Mesenchymal stem cell (in vitro differentiated cells and primary cell): Measurements from ENCODE around the gene MIER2.

ENCODE experiments used
- DNase-seq: peaks from one replicate; pipeline ENCODE4 v3.0.0-alpha.2; 2013
- H2AFZ ChIP-seq: one replicate; pipeline ENCODE4 v1.6.1; 2013; ENCODE audit warnings: low read depth, mild to moderate bottlenecking, control low read depth, inconsistent platforms, low read length, moderate library complexity
- H2AK5ac ChIP-seq: 2 replicates; pipeline ENCODE4 v1.6.1; 2013; ENCODE audit warnings: low read length, moderate library complexity, mild to moderate bottlenecking, inconsistent platforms; ENCODE audit not compliant: severe bottlenecking
- H2BK120ac ChIP-seq: one replicate; pipeline ENCODE4 v1.6.1; 2013; ENCODE audit warnings: low read depth, mild to moderate bottlenecking, inconsistent platforms, low read length, moderate library complexity
- H2BK12ac ChIP-seq, 2 experiments: one replicate each; pipeline ENCODE4 v1.6.1; 2013; ENCODE audit warnings: inconsistent platforms in 2 of 2, low read length in 2 of 2, mild to moderate bottlenecking in 2 of 2, moderate library complexity in 2 of 2, control low read depth in 1 of 2
- H2BK15ac ChIP-seq: one replicate; pipeline ENCODE4 v1.6.1; 2013; ENCODE audit warnings: mild to moderate bottlenecking, low read depth, inconsistent platforms; ENCODE audit not compliant: poor library complexity, severe bottlenecking
- H2BK5ac ChIP-seq: 2 replicates; pipeline ENCODE4 v1.6.1; 2013; ENCODE audit warnings: low read depth, mild to moderate bottlenecking, low read length, control low read depth, inconsistent platforms; ENCODE audit not compliant: poor library complexity, severe bottlenecking
- H3K14ac ChIP-seq, 2 experiments: one replicate each; pipeline ENCODE4 v1.6.1; 2013; ENCODE audit warnings: inconsistent platforms in 2 of 2, low read length in 2 of 2, control low read depth in 1 of 2, mild to moderate bottlenecking in 1 of 2, moderate library complexity in 1 of 2
- H3K18ac ChIP-seq, 2 experiments: one replicate each; pipeline ENCODE4 v1.6.1; 2013; ENCODE audit warnings: inconsistent platforms in 2 of 2, low read length in 2 of 2, control low read depth in 1 of 2, low read depth in 1 of 2, mild to moderate bottlenecking in 1 of 2
- H3K23ac ChIP-seq, 2 experiments: one replicate each; pipeline ENCODE4 v1.6.1; 2013; ENCODE audit warnings: inconsistent platforms in 2 of 2, low read length in 2 of 2, mild to moderate bottlenecking in 2 of 2, moderate library complexity in 2 of 2, control low read depth in 1 of 2
- H3K27ac ChIP-seq: 2 replicates; pipeline ENCODE4 v1.5.1; 2013; ENCODE audit warnings: mild to moderate bottlenecking, moderate library complexity, low read length, control low read depth, inconsistent platforms; ENCODE audit not compliant: poor library complexity, severe bottlenecking
- H3K27me3 ChIP-seq, 2 experiments: 2 replicates each; pipeline versions ENCODE4 v1.6.1 to v1.7.0; 2013; ENCODE audit warnings: low read length in 2 of 2, mild to moderate bottlenecking in 2 of 2, moderate library complexity in 2 of 2, control low read depth in 1 of 2, inconsistent platforms in 1 of 2; ENCODE audit not compliant: control insufficient read depth in 1 of 2, insufficient read depth in 1 of 2
- H3K36me3 ChIP-seq, 2 experiments: 2 replicates each; pipeline versions ENCODE4 v1.6.1 to v1.7.0; 2013; ENCODE audit warnings: low read length in 2 of 2, control low read depth in 1 of 2, inconsistent platforms in 1 of 2, low read depth in 1 of 2, mild to moderate bottlenecking in 1 of 2; ENCODE audit not compliant: insufficient read depth in 2 of 2, control insufficient read depth in 1 of 2
- H3K4ac ChIP-seq, 2 experiments: one replicate each; pipeline ENCODE4 v1.6.1; 2013; ENCODE audit warnings: inconsistent platforms in 2 of 2, low read length in 2 of 2, mild to moderate bottlenecking in 2 of 2, moderate library complexity in 2 of 2, control low read depth in 1 of 2, low read depth in 1 of 2
- H3K4me1 ChIP-seq: 2 replicates; pipeline ENCODE4 v1.6.1; 2013; ENCODE audit warnings: low read depth, low read length, control low read depth; ENCODE audit not compliant: control insufficient read depth, insufficient read depth
- H3K4me2 ChIP-seq: 2 replicates; pipeline ENCODE4 v1.6.1; 2013; ENCODE audit warnings: low read length, mild to moderate bottlenecking, inconsistent platforms; ENCODE audit not compliant: poor library complexity, severe bottlenecking
- H3K4me3 ChIP-seq, 2 experiments: 2 replicates each; pipeline versions ENCODE4 v1.5.1 to v1.7.0; 2013; ENCODE audit warnings: low read length in 2 of 2, mild to moderate bottlenecking in 2 of 2, control low read depth in 1 of 2, low read depth in 1 of 2; ENCODE audit not compliant: insufficient read depth in 1 of 2
- H3K79me1 ChIP-seq: replicated peaks from 2 replicates; pipeline ENCODE4 v1.6.1; 2013; ENCODE audit warnings: mild to moderate bottlenecking, control low read depth, low read length, inconsistent platforms; ENCODE audit not compliant: poor library complexity, severe bottlenecking
- H3K9ac ChIP-seq: 2 replicates; pipeline ENCODE4 v1.7.0; 2013; ENCODE audit warnings: mild to moderate bottlenecking, low read length, moderate library complexity
- H3K9me3 ChIP-seq: 2 replicates; pipeline ENCODE4 v1.7.0; 2013; ENCODE audit warnings: mild to moderate bottlenecking, low read length; ENCODE audit not compliant: control insufficient read depth
- H4K8ac ChIP-seq: one replicate; pipeline ENCODE4 v1.6.1; 2013; ENCODE audit warnings: inconsistent platforms, mild to moderate bottlenecking, low read length, moderate library complexity
- H4K91ac ChIP-seq: one replicate; pipeline ENCODE4 v1.6.1; 2013; ENCODE audit warnings: mild to moderate bottlenecking, low read length, inconsistent platforms
- WGBS: methylation state at CpG from one replicate; pipeline ENCODE4 v1.1.7; 2013; ENCODE audit warnings: mixed read lengths; 5-methylcytosine and 5-hydroxymethylcytosine counted together

The MIER2 gene

GRCh38 chr19:374886-375235 lies 30.3 kb upstream of the MIER2 start:
- Histone ChIP-seq H3K36me3 (peaks cover 0 to 3% of the 10 kb centered on the region in 2 experiments), H3K18ac (no peak overlapping the region), H3K79me1 (no peaks in the 10 kb centered on the region), H3K4me1 (no peaks in the 10 kb centered on the region), H4K8ac (no peak overlapping the region), H4K91ac (no peak overlapping the region), H2BK12ac (no peak overlapping the region), H2BK120ac (no peak overlapping the region), H3K4ac (no peak overlapping the region), H3K14ac (no peak overlapping the region), H2AK5ac (no peak overlapping the region), H3K23ac (no peak overlapping the region), H2BK15ac (no peak overlapping the region), H3K9ac (no peak overlapping the region), H3K27me3 (peaks cover 65 to 67% of the 10 kb centered on the region in 2 experiments), H3K4me2 (no peak overlapping the region), H2AFZ (no peak overlapping the region), H3K9me3 (no peaks in the 10 kb centered on the region), H3K4me3 (no peak overlapping the region), H2BK5ac (no peak overlapping the region), H3K27ac (no peak overlapping the region)
- no peak for DNase-seq
- WGBS, result 68% methylated on average over 17 of the region's 17 CpGs

GRCh38 chr19:374183-374885 lies 29.7 kb upstream of the MIER2 start:
- Histone ChIP-seq H3K36me3 (peaks cover 0 to 3% of the 10 kb centered on the region in 2 experiments), H3K9ac (no peak overlapping the region), H3K14ac (no peak overlapping the region), H2BK15ac (no peak overlapping the region), H2AFZ (no peak overlapping the region), H3K4me1 (no peaks in the 10 kb centered on the region), H2BK120ac (no peak overlapping the region), H3K79me1 (no peaks in the 10 kb centered on the region), H3K27ac (no peak overlapping the region), H4K91ac (no peak overlapping the region), H2AK5ac (no peak overlapping the region), H3K18ac (no peak overlapping the region), H3K4ac (no peak overlapping the region), H3K9me3 (no peaks in the 10 kb centered on the region), H3K4me2 (no peak overlapping the region), H3K23ac (no peak overlapping the region), H3K4me3 (no peak overlapping the region), H4K8ac (no peak overlapping the region), H3K27me3 (peaks cover 68% of the 10 kb centered on the region in 2 experiments), H2BK12ac (no peak overlapping the region), H2BK5ac (no peak overlapping the region)
- WGBS, result 83% methylated on average over 22 of the region's 23 CpGs
- no peak for DNase-seq

- Histone ChIP-seq H3K4me1 (no peaks in the 10 kb centered on the region), H3K23ac (no peak overlapping the region), H3K9me3 (no peaks in the 10 kb centered on the region), H3K9ac (no peak overlapping the region), H3K4ac (no peak overlapping the region), H3K27me3 (peaks cover 70 to 71% of the 10 kb centered on the region in 2 experiments), H4K91ac (no peak overlapping the region), H3K4me3 (no peak overlapping the region), H4K8ac (no peak overlapping the region), H3K27ac (no peak overlapping the region), H3K18ac (no peak overlapping the region), H3K79me1 (no peaks in the 10 kb centered on the region), H3K4me2 (no peak overlapping the region), H2AFZ (no peak overlapping the region), H2BK120ac (peak overlapping the region; percentile 19), H2BK12ac (no peak overlapping the region), H2BK5ac (no peak overlapping the region), H3K36me3 (peaks cover 0 to 3% of the 10 kb centered on the region in 2 experiments), H2AK5ac (no peak overlapping the region), H2BK15ac (no peak overlapping the region), H3K14ac (peak overlapping the region in 1 of 2 experiments; percentile 79)
- WGBS, result 85% methylated on average over 21 of the region's 24 CpGs
- DNase-seq, result no peak
Measured at GRCh38 chr19:373391-374182, 29.0 kb upstream of the MIER2 start.

DNA sequence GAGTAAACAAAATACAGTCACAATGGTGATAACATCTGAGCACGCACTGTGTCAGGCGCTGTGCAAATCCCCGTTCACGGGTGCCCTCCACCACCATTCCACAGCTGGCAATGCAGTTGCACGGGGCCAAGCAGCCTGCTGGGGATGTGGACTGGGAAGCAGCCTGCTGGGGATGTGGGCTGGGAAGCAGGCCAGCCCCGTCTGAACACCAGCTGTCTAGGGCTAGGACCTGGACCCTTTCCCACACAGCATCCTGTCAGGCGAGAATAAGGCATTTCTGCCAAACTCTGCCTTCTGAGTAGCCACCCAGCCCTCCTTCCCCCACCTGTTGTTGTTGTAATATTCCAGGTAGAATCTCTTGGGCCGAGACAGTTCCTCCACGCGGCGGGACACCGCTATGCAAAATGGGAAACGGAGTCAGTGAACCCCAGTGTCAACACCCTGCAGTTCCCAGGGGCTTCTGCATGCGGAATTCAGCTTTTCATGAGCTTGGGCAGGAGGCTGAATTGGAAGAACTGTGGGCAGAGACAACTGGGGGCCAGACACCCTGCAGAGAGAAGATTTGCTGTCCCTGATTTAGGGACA lies 27.8 kb upstream of the MIER2 start:
- Histone ChIP-seq H3K4ac (no peak overlapping the region), H3K18ac (no peak overlapping the region), H2BK12ac (no peak overlapping the region), H3K9ac (no peak overlapping the region), H2BK120ac (no peak overlapping the region), H3K23ac (no peak overlapping the region), H2AK5ac (no peak overlapping the region), H4K8ac (no peak overlapping the region), H3K27ac (no peak overlapping the region), H3K27me3 (peaks cover 76 to 80% of the 10 kb centered on the region in 2 experiments), H3K4me3 (no peak overlapping the region), H3K79me1 (no peaks in the 10 kb centered on the region), H3K36me3 (peaks cover 0 to 3% of the 10 kb centered on the region in 2 experiments), H4K91ac (no peak overlapping the region), H2BK15ac (no peak overlapping the region), H2AFZ (no peak overlapping the region), H3K4me2 (no peak overlapping the region), H3K4me1 (no peaks in the 10 kb centered on the region), H3K9me3 (no peaks in the 10 kb centered on the region), H3K14ac (no peak overlapping the region), H2BK5ac (no peak overlapping the region)
- WGBS, result 86% methylated on average over 12 of the region's 14 CpGs
- DNase-seq, result no peak
